ENCODE data around the gene NRXN3. TPM values are rescaled to one million over a fixed set of nuclear protein-coding genes. Genes with fewer than 3 reads are reported as not detected.

The NRXN3 gene
- total and polyA plus RNA-seq, 2 experiments from 2014 or later, result 1.0 to 1.8 TPM

- H3K4me3 ChIP-seq, result no peak overlapping the region
- no peak overlapping the region for H3K4me2 ChIP-seq
- no peaks in the 10 kb centered on the region for H3K4me1 Mint-ChIP-seq
- H3K4me3 Mint-ChIP-seq, result no peak overlapping the region
- no peaks in the 10 kb centered on the region for H3K79me2 ChIP-seq (replicated peaks; ENCODE audit: insufficient read depth)
- DNase-seq (ENCODE audit: low spot score) (no peak), ATAC-seq (no peak)
- no peaks in the 10 kb centered on the region for H3K9me2 ChIP-seq (ENCODE audit: insufficient read depth)
- no peaks in the 10 kb centered on the region for H3K27me3 ChIP-seq (ENCODE audit: insufficient read depth)
- H3K36me3 ChIP-seq (ENCODE audit: insufficient read depth), result no peaks in the 10 kb centered on the region
- TF ChIP-seq ZNF462 (CRISPR knock-in tag; IDR thresholded peaks at IDR 0.05) (no peak), JUNB (IDR thresholded peaks at IDR 0.05; ENCODE audit: unreplicated experiment) (no peak), ZNF114 (CRISPR knock-in tag; IDR thresholded peaks at IDR 0.05) (no peak)
- no peak overlapping the region for H2AFZ ChIP-seq
- H3K9me3 Mint-ChIP-seq, result no peaks in the 10 kb centered on the region
- no peaks in the 10 kb centered on the region for H3K4me1 ChIP-seq (ENCODE audit: insufficient read depth)
- H3K27ac ChIP-seq (ENCODE audit: low read depth), result no peak overlapping the region
- no peaks in the 10 kb centered on the region for H4K20me1 ChIP-seq (replicated peaks; ENCODE audit: insufficient read depth)
- no peaks in the 10 kb centered on the region for H3K36me3 Mint-ChIP-seq (ENCODE audit: low read depth)
- H3F3A ChIP-seq (replicated peaks; ENCODE audit: low read depth), result no peaks in the 10 kb centered on the region
- H3K27ac Mint-ChIP-seq, result no peak overlapping the region
- H3K27me3 Mint-ChIP-seq (ENCODE audit: insufficient read depth, low read depth, poor library complexity), result no peaks in the 10 kb centered on the region
Measured at GRCh38 chr14:79271122-79271521, 1100.9 kb downstream of the NRXN3 start.

- no peak overlapping the region for H3K27ac ChIP-seq (ENCODE audit: low read depth)
- H3F3A ChIP-seq (replicated peaks; ENCODE audit: low read depth), result no peaks in the 10 kb centered on the region
- no peak for TF ChIP-seq STAT1 (IDR thresholded peaks at IDR 0.05; ENCODE audit: unreplicated experiment)
- TF ChIP-seq CTCF (conservative IDR thresholded peaks at IDR 0.05; ENCODE audit: low read depth in 2 of 2), result 0 out of 4 replicates have a peak, but pooled peaks of 1 of the 2 experiments have one; percentile 22
- TF ChIP-seq POLR2AphosphoS5 (IDR thresholded peaks at IDR 0.05; ENCODE audit: low read depth), result no peak
- H3K36me3 ChIP-seq (ENCODE audit: insufficient read depth), result no peaks in the 10 kb centered on the region
- H3K9me3 Mint-ChIP-seq, result no peaks in the 10 kb centered on the region
- no peaks in the 10 kb centered on the region for H3K79me2 ChIP-seq (replicated peaks; ENCODE audit: insufficient read depth)
- DNase-seq (ENCODE audit: low spot score), result no peak
- ATAC-seq, result no peak
- peaks cover 24% of the 10 kb centered on the region for H3K27me3 Mint-ChIP-seq (ENCODE audit: insufficient read depth, low read depth, poor library complexity)
- no peaks in the 10 kb centered on the region for H3K4me1 Mint-ChIP-seq
- H4K20me1 ChIP-seq (replicated peaks; ENCODE audit: insufficient read depth), result no peaks in the 10 kb centered on the region
- no peak overlapping the region for H3K27ac Mint-ChIP-seq
- no peaks in the 10 kb centered on the region for H3K36me3 Mint-ChIP-seq (ENCODE audit: low read depth)
- H3K4me3 ChIP-seq, result no peak overlapping the region
- no peak overlapping the region for H2AFZ ChIP-seq
- H3K4me1 ChIP-seq (ENCODE audit: insufficient read depth), result no peaks in the 10 kb centered on the region
- no peak overlapping the region for H3K4me3 Mint-ChIP-seq
- no peaks in the 10 kb centered on the region for H3K9me2 ChIP-seq (ENCODE audit: insufficient read depth)
- peaks cover 23% of the 10 kb centered on the region for H3K27me3 ChIP-seq (ENCODE audit: insufficient read depth)
- no peak overlapping the region for H3K4me2 ChIP-seq
Measured at GRCh38 chr14:79274641-79275291, 1104.6 kb downstream of the NRXN3 start.

All from GM23338 (cell line).